Urinary bladder (tissue), 4 donors: Measurements from ENCODE around the gene MAD2L1BP. TPM values are rescaled to one million over a fixed set of nuclear protein-coding genes. Genes with fewer than 3 reads are reported as not detected.
"Not testable (repeated sequence)": the region's sequence is repeated elsewhere in the genome, so short reads cannot be mapped to it uniquely, and the experiment has no call there.

ENCODE experiments used
- DNase-seq: peaks from one replicate; pipeline ENCODE4 v3.0.0-alpha.2; 2015; ENCODE audit errors: extremely low spot score
- H3K27ac ChIP-seq: one replicate; pipeline ENCODE4 v1.5.1; 2013; ENCODE audit warnings: low read depth, mild to moderate bottlenecking, moderate library complexity
- H3K36me3 ChIP-seq: one replicate; pipeline ENCODE4 v1.6.1; 2013; ENCODE audit warnings: mild to moderate bottlenecking, moderate library complexity; ENCODE audit not compliant: insufficient read depth
- H3K4me1 ChIP-seq: one replicate; pipeline ENCODE4 v1.6.1; 2013; ENCODE audit warnings: mild to moderate bottlenecking, moderate library complexity; ENCODE audit not compliant: insufficient read depth
- H3K4me3 ChIP-seq: one replicate; pipeline ENCODE4 v1.5.1; 2013; ENCODE audit warnings: low read depth, low read length
- WGBS: extraction: QIAGEN DNeasy Blood & Tissue Kit; methylation state at CpG from one replicate; pipeline ENCODE4 v1.1.7; 2013; 5-methylcytosine and 5-hydroxymethylcytosine counted together
- polyA plus RNA-seq: library from polyadenylated mRNA; stranded (reverse); fragments of 200-250 nt; gene quantifications from one replicate; pipeline ENCODE4 v1.2.3, GENCODE V29; 2013
- total RNA-seq: library from RNA; depleted of rRNA; stranded (reverse); fragments of >200 nt; gene quantifications from one replicate; pipeline ENCODE4 v1.2.3, GENCODE V29; 2014
- donor health status: healthy with polysubstance abuse.
- donor health status: healthy.

The MAD2L1BP gene, protein sequence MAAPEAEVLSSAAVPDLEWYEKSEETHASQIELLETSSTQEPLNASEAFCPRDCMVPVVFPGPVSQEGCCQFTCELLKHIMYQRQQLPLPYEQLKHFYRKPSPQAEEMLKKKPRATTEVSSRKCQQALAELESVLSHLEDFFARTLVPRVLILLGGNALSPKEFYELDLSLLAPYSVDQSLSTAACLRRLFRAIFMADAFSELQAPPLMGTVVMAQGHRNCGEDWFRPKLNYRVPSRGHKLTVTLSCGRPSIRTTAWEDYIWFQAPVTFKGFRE
- total RNA-seq (16.8 TPM), polyA plus RNA-seq (25.3 TPM)

DNA sequence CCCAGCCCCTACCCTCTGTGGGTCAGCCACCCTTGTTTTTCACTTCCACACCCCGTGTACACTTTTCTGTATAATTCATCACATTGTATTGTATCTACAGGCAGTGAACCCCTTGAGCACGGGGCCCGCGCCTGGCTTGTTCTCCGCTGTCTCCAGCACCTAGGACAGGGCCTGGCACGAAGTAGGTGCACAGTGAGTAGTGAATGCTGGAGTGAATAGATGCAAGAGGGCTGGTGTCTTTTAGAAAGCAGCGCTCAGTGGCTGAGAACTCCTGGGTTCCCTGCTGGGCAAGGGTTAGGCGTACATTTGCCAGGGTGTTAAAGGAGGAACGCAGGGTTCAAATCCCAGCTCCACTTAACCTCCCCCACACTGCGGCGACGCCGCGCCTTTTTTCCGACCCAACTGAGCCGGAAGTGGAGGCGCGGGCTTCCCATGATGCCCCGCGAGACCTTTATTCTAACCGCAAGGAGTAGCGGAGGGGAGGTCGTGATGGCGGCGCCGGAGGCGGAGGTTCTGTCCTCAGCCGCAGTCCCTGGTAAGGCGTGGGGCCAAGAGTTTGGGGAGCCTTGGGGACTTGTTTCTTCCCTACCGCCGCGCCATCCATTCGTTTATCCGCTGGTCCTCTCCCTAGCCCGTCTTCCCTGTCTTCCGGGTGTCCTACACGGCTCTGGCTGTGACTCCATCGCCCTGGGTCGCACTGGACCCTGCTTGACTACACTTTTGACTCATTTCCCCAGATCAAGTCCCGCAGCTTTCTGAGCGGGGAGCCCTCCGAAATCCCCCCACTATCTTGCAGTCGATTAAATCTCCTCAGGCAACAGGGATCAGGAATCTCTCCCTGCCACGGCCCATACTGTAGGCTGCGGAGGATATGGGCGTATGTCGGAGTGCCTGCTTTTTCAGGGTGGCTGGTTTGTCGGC lies at the start of gene MAD2L1BP:
Gene MAD2L1BP, plus strand, starts transcription at position 454 of the 921 bp plus-strand sequence. Its CDS starts 36 bp downstream, at position 490.
- DNase-seq: no peak
- 4% methylated on average over 48 of the region's 48 CpGs for WGBS
- peaks cover 6% of the 10 kb centered on the region for H3K36me3 ChIP-seq
- no peaks in the 10 kb centered on the region for H3K4me1 ChIP-seq
- H3K4me3 ChIP-seq: peak within 1 kb of the TSS; percentile 58
- H3K27ac ChIP-seq: peak within 1 kb of the TSS; percentile 71

DNA sequence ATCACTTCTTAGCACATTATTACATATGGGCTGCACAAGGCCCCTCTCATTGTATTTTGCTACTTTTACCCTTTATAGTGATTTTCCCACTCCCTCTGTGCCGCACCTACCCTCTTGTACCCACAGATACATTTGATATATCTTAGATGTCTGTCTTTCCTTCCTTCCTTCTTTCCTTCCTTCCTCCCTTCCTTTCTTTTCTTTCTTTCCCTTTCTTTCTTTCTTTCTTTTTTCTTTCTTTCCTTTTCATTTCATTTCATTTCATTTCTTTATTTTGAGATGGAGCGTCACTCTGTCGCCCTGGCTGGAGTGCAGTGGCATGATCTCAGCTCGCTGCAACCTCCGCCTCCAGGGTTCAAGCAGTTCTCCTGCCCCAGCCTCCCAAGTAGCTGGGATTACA lies 47.4 kb upstream of the MAD2L1BP start:
- no peaks in the 10 kb centered on the region for H3K36me3 ChIP-seq
- H3K4me3 ChIP-seq: no peak overlapping the region
- 98% methylated on average over 5 of the region's 5 CpGs for WGBS
- no peaks in the 10 kb centered on the region for H3K4me1 ChIP-seq
- no peak overlapping the region for H3K27ac ChIP-seq
- no peak for DNase-seq

DNA sequence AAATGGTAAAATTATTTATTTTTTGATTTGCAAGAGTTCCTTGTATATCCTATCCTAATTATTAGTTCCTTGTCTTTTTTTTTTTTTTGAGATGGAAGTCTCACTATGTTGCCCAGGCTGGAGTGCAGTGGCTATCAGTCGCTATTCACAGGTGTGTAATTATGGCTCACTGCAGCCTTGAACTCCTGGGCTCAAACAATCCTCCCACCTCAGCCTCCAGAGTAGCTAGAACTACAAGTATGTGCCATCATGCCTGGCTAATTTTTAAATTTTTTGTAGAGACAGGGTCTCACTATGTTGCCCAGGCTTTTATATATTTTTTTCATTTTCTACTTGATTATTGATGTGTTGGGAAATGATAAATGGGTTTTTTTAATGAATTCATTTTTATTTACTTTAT lies 46.1 kb upstream of the MAD2L1BP start:
- not testable (repeated sequence) for DNase-seq, H3K4me1 ChIP-seq, H3K27ac ChIP-seq, H3K36me3 ChIP-seq, H3K4me3 ChIP-seq
- 96% methylated on average over 1 of the region's 1 CpG for WGBS

DNA sequence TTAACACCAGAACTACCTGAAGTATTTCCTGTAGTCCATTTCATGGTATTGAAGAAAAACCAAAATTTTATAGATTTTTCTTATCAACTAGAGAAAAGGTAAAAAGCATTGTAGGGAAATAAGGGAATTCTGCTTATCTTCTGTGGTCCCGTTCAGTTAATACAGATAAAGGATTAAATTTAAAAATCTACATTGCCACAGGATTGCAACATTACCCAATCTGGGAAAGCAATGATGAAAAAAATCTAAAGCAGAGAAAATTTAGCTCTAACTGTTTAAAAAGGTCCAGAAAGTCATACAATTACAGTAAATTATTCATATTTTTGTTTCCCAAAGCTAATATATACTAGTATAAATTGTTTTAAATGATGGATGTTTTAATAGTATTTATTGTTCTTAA lies 41.7 kb upstream of the MAD2L1BP start:
- DNase-seq: no peak
- 57% methylated on average over 1 of the region's 1 CpG for WGBS
- no peaks in the 10 kb centered on the region for H3K4me1 ChIP-seq
- no peak overlapping the region for H3K27ac ChIP-seq
- no peak overlapping the region for H3K4me3 ChIP-seq
- no peaks in the 10 kb centered on the region for H3K36me3 ChIP-seq

DNA sequence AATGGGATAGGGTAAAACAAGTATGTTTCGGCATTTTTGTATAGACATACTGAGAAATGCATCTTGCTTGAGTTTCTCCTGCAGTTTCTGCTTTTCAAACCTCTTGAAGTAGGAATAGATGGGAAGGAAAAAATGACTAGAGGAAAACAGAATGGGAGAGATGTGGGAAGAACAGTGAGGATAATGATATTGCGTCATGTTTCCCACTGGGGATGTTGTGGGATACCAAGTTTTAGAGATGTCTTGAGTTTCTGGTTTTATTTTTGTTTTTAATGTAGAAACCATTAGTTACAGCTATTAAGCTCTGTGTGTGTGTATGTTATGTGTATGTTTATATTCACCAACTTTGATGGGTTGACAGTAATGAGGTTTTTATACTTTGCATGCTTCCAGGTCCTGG lies 35.0 kb upstream of the MAD2L1BP start:
- H3K27ac ChIP-seq: no peak overlapping the region
- H3K36me3 ChIP-seq: peaks cover 3% of the 10 kb centered on the region
- 97% methylated on average over 2 of the region's 2 CpGs for WGBS
- H3K4me1 ChIP-seq: no peaks in the 10 kb centered on the region
- DNase-seq: no peak
- no peak overlapping the region for H3K4me3 ChIP-seq

DNA sequence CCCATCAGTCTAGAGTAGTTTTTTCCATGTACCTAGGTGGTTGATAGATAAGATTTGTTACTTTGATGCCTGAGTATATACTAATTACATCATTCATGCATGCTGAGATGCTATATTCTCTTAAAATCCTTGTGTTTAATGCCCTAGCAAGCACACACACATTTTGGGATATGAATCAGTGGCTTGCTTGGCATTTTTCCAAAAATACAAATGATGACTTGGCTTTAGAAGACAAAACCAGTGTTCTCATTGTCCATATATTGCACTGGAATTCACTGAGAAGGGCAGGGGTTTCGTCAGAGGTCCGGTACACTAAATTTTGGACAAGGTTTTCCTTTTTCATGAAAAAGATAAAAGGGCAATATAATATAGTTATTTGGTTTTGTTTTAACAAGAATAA lies 31.5 kb upstream of the MAD2L1BP start:
- WGBS: 88% methylated on average over 2 of the region's 2 CpGs
- DNase-seq: no peak
- peaks cover 3% of the 10 kb centered on the region for H3K36me3 ChIP-seq
- H3K4me1 ChIP-seq: no peaks in the 10 kb centered on the region
- H3K4me3 ChIP-seq: no peak overlapping the region
- no peak overlapping the region for H3K27ac ChIP-seq

DNA sequence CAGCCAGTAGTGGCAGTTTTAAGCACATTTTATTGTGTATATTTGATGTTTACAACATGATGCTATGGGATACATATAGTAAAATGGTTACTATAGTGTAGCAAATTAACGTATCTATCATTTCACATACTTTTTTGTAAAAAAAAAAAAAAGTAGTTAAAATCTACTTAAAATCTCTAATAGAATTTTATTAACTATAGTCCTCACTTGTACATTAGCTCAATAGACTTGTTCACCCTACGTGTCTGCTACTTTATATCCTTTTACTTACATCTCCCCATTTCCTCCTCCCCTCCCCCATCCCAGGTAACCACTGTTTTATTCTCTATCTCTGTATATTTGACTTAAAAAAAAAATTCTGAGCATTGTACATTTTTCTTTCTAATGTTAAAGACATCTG lies 29.6 kb upstream of the MAD2L1BP start:
- 95% methylated on average over 2 of the region's 2 CpGs for WGBS

DNA sequence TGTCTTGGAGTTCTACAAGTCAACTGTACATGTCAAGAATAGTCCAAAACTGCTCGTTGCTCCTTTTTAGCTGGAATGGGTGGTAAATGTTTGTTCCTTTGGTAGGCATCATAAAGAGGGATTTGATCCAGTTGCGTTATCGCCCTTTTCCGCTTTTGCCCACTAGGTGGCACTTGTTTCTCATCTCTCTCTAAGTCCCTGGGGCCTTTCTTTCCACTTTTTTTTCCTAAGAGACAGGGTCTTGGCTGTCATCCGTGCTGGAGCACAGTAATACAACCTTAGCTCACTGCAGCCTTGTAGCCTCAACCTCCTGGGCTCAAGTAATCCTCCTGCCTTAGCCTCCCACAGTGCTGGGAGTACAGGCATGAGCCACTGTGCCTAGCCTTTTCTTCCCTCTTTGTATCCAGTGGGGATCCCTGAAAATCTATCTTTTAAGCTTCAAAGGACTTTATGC lies 27.3 kb upstream of the MAD2L1BP start:
- no peak overlapping the region for H3K27ac ChIP-seq
- H3K4me1 ChIP-seq: no peaks in the 10 kb centered on the region
- H3K4me3 ChIP-seq: no peak overlapping the region
- DNase-seq: peak; percentile 23
- H3K36me3 ChIP-seq: no peaks in the 10 kb centered on the region
- WGBS: 3% methylated on average over 5 of the region's 5 CpGs

More for the DNA sequence above, 29.6 kb upstream of the MAD2L1BP start:
- no peak overlapping the region for H3K4me3 ChIP-seq
- no peak for DNase-seq
- H3K36me3 ChIP-seq: peaks cover 3% of the 10 kb centered on the region
- H3K4me1 ChIP-seq: no peaks in the 10 kb centered on the region
- H3K27ac ChIP-seq: no peak overlapping the region

DNA sequence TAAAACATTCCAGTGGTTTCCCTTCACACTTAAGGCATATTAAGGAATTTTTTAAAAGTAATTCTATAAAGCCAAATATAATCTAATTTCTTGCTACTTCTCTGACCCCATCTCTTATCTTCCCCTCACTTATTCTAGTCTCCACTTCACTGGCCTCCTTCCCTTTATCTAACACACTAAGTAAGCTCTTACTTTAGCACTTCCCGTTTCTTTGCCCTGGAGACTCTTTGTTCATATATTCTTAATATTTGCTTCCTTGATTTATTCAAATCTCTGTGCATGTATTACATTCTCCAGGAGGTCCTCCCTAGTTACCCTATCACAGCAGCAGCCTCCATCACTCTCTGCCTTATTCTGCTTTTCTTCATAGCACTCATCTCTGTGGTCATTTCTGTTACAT lies 26.8 kb upstream of the MAD2L1BP start:
- DNase-seq: no peak
- no peak overlapping the region for H3K27ac ChIP-seq
- no peaks in the 10 kb centered on the region for H3K36me3 ChIP-seq
- H3K4me3 ChIP-seq: no peak overlapping the region
- 63% methylated on average over 1 of the region's 1 CpG for WGBS
- H3K4me1 ChIP-seq: no peaks in the 10 kb centered on the region

DNA sequence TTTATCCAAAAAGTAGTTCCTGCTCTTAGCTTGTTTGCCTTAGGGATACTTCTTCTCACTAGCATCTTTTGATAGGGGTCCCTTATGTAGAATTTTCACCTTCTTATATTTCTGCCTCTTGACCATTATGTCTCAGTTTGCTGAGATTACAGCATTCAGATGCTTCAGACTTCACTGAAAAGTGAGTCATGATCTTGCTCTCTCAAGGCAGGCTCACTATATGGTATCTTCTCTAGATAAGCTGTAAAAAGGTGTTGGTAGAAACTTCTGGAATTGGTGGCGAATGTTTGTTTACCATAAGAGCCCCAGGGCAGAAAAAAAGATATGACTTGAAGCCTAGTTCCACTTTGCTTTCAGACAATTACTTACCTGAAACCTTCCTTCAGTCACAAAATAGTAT lies 26.2 kb upstream of the MAD2L1BP start:
- no peak overlapping the region for H3K4me3 ChIP-seq
- DNase-seq: no peak
- no peak overlapping the region for H3K27ac ChIP-seq
- 97% methylated on average over 1 of the region's 1 CpG for WGBS
- H3K36me3 ChIP-seq: no peaks in the 10 kb centered on the region
- H3K4me1 ChIP-seq: no peaks in the 10 kb centered on the region

DNA sequence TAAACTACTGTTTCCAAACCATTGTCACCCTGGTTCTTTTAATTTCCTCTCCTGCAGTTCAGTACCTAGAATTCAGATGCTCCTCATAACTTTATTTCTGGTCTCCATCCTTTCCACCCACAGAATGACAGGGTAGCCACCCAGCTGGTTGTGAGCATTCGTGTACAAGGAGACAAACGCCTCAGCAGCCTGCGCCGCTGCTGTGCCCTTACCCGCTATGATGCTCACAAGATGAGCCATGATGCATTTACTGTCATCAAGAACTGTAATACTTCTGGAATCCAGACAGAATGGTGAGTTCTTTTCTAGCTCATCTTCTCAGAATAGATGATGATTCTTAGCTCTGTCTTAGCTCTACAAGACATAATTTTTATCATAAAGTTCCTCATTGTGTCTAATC lies 25.2 kb upstream of the MAD2L1BP start:
- H3K27ac ChIP-seq: no peak overlapping the region
- H3K4me1 ChIP-seq: no peaks in the 10 kb centered on the region
- no peak for DNase-seq
- H3K36me3 ChIP-seq: no peaks in the 10 kb centered on the region
- 94% methylated on average over 5 of the region's 5 CpGs for WGBS
- H3K4me3 ChIP-seq: no peak overlapping the region

DNA sequence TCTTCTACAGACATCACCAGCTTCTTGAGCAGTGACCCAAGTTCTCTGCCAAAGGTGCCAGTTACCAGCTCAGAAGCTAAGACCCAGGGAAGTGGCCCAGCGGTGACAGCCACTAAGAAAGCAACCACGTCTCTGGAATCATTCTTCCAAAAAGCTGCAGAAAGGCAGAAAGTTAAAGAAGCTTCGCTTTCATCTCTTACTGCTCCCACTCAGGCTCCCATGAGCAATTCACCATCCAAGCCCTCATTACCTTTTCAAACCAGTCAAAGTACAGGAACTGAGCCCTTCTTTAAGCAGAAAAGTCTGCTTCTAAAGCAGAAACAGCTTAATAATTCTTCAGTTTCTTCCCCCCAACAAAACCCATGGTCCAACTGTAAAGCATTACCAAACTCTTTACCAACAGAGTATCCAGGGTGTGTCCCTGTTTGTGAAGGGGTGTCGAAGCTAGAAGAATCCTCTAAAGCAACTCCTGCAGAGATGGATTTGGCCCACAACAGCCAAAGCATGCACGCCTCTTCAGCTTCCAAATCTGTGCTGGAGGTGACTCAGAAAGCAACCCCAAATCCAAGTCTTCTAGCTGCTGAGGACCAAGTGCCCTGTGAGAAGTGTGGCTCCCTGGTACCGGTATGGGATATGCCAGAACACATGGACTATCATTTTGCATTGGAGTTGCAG lies 21.8 kb upstream of the MAD2L1BP start:
- DNase-seq: no peak
- Histone ChIP-seq H3K36me3 (no peaks in the 10 kb centered on the region), H3K4me3 (no peak overlapping the region), H3K27ac (no peak overlapping the region), H3K4me1 (no peaks in the 10 kb centered on the region)
- 92% methylated on average over 6 of the region's 6 CpGs for WGBS

DNA sequence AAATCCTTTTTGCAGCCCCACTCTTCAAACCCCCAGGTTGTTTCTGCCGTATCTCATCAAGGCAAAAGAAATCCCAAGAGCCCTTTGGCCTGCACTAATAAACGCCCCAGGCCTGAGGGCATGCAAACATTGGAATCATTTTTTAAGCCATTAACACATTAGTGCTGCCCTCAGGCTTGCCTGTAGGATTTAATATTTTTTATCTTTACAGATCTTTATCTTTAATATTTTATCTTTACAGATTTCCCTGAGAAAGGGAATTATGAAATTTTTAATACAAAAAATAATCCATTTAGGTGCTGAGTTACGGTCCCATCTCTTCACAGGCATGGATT lies 21.3 kb upstream of the MAD2L1BP start:
- Histone ChIP-seq H3K27ac (no peak overlapping the region), H3K4me3 (no peak overlapping the region), H3K36me3 (no peaks in the 10 kb centered on the region), H3K4me1 (no peaks in the 10 kb centered on the region)
- whole genome bisulfite sequencing: 79% methylated on average over 3 of the region's 3 CpGs
- DNase-seq: no peak
